SU-DHL-6 (cell line): ENCODE results near the gene POLN.

Experiments
- H2AFZ ChIP-seq: fragments of 200-600 bp; sonication (generic); 2 replicates; pipeline ENCODE4 v1.6.1; 2014; ENCODE audit warnings: low read depth, mild to moderate bottlenecking, moderate library complexity, mixed read lengths, antibody characterized with exemption, low read length; ENCODE audit not compliant: severe bottlenecking
- H3F3A ChIP-seq: fragments of 200-600 bp; shearing (Covaris generic); 2 replicates; pipeline ENCODE4 v1.6.0; 2016; ENCODE audit warnings: antibody characterized with exemption, mild to moderate bottlenecking; ENCODE audit not compliant: insufficient read depth
- H3K27ac ChIP-seq: fragments of 200-600 bp; sonication (generic); 2 replicates; pipeline ENCODE4 v1.5.1; 2016; ENCODE audit warnings: low read depth, mild to moderate bottlenecking, low read length, moderate library complexity, mixed read lengths
- H3K27me3 ChIP-seq: fragments of 200-600 bp; sonication (generic), shearing (Covaris generic); 2 replicates; pipeline ENCODE4 v1.6.0; 2014; ENCODE audit warnings: mild to moderate bottlenecking, low read length
- H3K36me3 ChIP-seq: fragments of 200-600 bp; sonication (generic); 2 replicates; pipeline ENCODE4 v1.6.1; 2014; ENCODE audit warnings: mild to moderate bottlenecking, low read length, mixed read lengths
- H3K4me2 ChIP-seq: fragments of 300-600, 200-600 bp; shearing (Covaris generic), sonication (generic); 2 replicates; pipeline ENCODE4 v1.6.0; 2014; ENCODE audit warnings: low read length, low read depth, mild to moderate bottlenecking; ENCODE audit not compliant: poor library complexity, severe bottlenecking
- H3K4me3 ChIP-seq: fragments of 200-600 bp; sonication (generic); 2 replicates; pipeline ENCODE4 v1.5.1; 2014; ENCODE audit warnings: antibody characterized with exemption, low read length, mild to moderate bottlenecking, mixed read lengths; ENCODE audit not compliant: insufficient read depth, poor library complexity, severe bottlenecking
- H3K79me2 ChIP-seq: fragments of 200-600 bp; sonication (generic); 2 replicates; pipeline ENCODE4 v1.6.1; 2014; ENCODE audit warnings: mild to moderate bottlenecking, low read length, moderate library complexity; ENCODE audit not compliant: insufficient read depth
- H3K9ac ChIP-seq: fragments of 200-600 bp; sonication (generic); 2 replicates; pipeline ENCODE4 v1.7.0; 2014; ENCODE audit warnings: mild to moderate bottlenecking, low read length
- H3K9me2 ChIP-seq: fragments of 200-600 bp; sonication (generic); replicated peaks from 2 replicates; pipeline ENCODE4 v1.6.1; 2014; ENCODE audit warnings: low read length; ENCODE audit not compliant: insufficient read depth
- H3K9me3 ChIP-seq: fragments of 200-600 bp; sonication (generic); 2 replicates; pipeline ENCODE4 v1.6.1; 2014; ENCODE audit warnings: low read length, mixed read lengths; ENCODE audit not compliant: insufficient read depth
- H4K20me1 ChIP-seq: fragments of 200-600 bp; sonication (generic); 2 replicates; pipeline ENCODE4 v1.6.1; 2014; ENCODE audit warnings: low read depth, mild to moderate bottlenecking, antibody characterized with exemption, low read length, moderate library complexity, mixed read lengths
- CTCF ChIP-seq: fragments of 200-600 bp; sonication (generic); IDR thresholded peaks from one replicate; pipeline ENCODE4 v1.5.1; 2017; ENCODE audit warnings: antibody characterized with exemption, mild to moderate bottlenecking, low read length, moderate library complexity; ENCODE audit not compliant: insufficient read depth, poor library complexity, severe bottlenecking
- EZH2phosphoT487 ChIP-seq: fragments of 200-600 bp; sonication (generic), shearing (Covaris generic); conservative IDR thresholded peaks from 2 replicates; pipeline ENCODE4 v1.6.1; 2018; ENCODE audit warnings: mild to moderate bottlenecking, antibody characterized with exemption, low read length, moderate library complexity, mixed read lengths

POLN gene

GRCh38 chr4:2054217-2054616 lies 187.7 kb downstream of the POLN start:
- Histone ChIP-seq H3K4me2 (no peak overlapping the region), H3K4me3 (no peak overlapping the region)

GRCh38 chr4:2051086-2051485 lies 190.8 kb downstream of the POLN start:
- Histone ChIP-seq H3K4me3 (no peak overlapping the region), H3K27ac (no peak overlapping the region), H3K9ac (no peak overlapping the region), H2AFZ (no peak overlapping the region), H3K4me2 (no peak overlapping the region), H3K79me2 (no peaks in the 10 kb centered on the region), H4K20me1 (no peaks in the 10 kb centered on the region), H3K9me3 (no peaks in the 10 kb centered on the region), H3K36me3 (no peaks in the 10 kb centered on the region), H3K27me3 (no peaks in the 10 kb centered on the region), H3K9me2 (no peaks in the 10 kb centered on the region), H3F3A (no peaks in the 10 kb centered on the region)
- TF ChIP-seq CTCF (no peak), EZH2phosphoT487 (no peak)

More at GRCh38 chr4:2054217-2054616, 187.7 kb downstream of the POLN start:
- no peaks in the 10 kb centered on the region for H3F3A ChIP-seq
- TF ChIP-seq EZH2phosphoT487 (no peak), CTCF (no peak)
- no peak overlapping the region for H3K27ac ChIP-seq
- H4K20me1 ChIP-seq = no peaks in the 10 kb centered on the region
- H2AFZ ChIP-seq = no peak overlapping the region
- no peaks in the 10 kb centered on the region for H3K27me3 ChIP-seq
- H3K9me3 ChIP-seq = no peaks in the 10 kb centered on the region
- no peaks in the 10 kb centered on the region for H3K36me3 ChIP-seq
- no peaks in the 10 kb centered on the region for H3K9me2 ChIP-seq
- no peak overlapping the region for H3K9ac ChIP-seq
- H3K79me2 ChIP-seq = no peaks in the 10 kb centered on the region

- H3K9me2 ChIP-seq = no peaks in the 10 kb centered on the region
- no peak overlapping the region for H3K9ac ChIP-seq
- no peaks in the 10 kb centered on the region for H3F3A ChIP-seq
- no peaks in the 10 kb centered on the region for H3K27me3 ChIP-seq
- H3K9me3 ChIP-seq = no peaks in the 10 kb centered on the region
- H3K4me2 ChIP-seq = no peak overlapping the region
- no peaks in the 10 kb centered on the region for H3K79me2 ChIP-seq
- no peak overlapping the region for H3K27ac ChIP-seq
- no peaks in the 10 kb centered on the region for H3K36me3 ChIP-seq
- no peaks in the 10 kb centered on the region for H4K20me1 ChIP-seq
- TF ChIP-seq EZH2phosphoT487 (no peak), CTCF (no peak)
- H3K4me3 ChIP-seq = no peak overlapping the region
- no peak overlapping the region for H2AFZ ChIP-seq
These were observed 192.1 kb downstream of the POLN start for GRCh38 chr4:2049811-2050210.
